Amniotic stem cell (primary cell): ENCODE measurements around the gene IFNA10.
"Not testable (repeated sequence)": the region's sequence is repeated elsewhere in the genome, so short reads cannot be mapped to it uniquely, and the experiment has no call there.

ENCODE experiments used
- DNase-seq: peaks from one replicate; lab custom pipeline; 2025; lab: John Stamatoyannopoulos, UW

IFNA10 gene

GRCh38 chr9:21207043-21207442 lies at the start of gene IFNA10:
IFNA10 (minus strand) TSS chr9:21207143; CDS start chr9:21207097, 46 bp downstream.
- DNase-seq = not testable (repeated sequence)

- no peak for DNase-seq
These were observed 48.7 kb upstream of the IFNA10 start for GRCh38 chr9:21255538-21256212.

- no peak for DNase-seq
These were observed 46.0 kb upstream of the IFNA10 start for GRCh38 chr9:21252721-21253547.

DNA sequence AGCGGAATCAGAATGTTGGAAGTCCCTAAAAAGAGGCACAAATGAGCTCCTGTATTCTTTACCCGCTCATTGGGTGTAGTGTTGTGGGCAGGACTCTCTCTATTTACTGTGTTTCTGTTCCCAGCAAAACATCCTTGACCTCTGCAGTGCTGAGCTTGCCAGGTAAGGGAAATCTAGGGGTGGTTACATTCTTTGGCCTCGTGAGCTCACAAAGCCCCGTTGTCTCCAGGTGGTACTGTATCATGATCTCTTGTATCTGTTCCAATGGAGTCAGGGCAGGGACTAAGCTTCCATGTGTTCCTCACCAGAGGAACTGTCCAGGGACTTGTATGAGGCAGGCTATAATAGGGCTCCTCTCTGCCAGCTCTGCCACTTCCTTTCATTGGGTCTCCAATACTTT lies 44.7 kb upstream of the IFNA10 start:
- DNase-seq = no peak

DNA sequence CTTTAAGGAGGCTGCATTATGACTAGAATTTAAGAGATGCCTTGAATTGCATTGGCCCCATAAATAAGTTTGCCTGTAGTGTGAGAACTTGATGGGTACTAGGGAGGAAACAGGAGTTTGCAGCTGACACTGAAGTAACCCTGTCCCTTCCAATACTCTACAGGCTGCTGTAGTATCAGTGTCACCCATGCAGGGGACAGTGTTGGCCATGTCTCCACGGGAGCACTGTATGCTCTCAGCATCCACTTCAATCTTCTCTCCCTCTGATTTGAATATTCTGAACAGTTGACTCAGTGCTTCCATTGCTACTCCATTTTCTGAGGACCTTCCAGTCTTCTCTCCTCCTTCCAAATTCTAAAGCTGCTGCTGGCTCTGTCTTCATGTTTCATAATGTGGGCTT lies 44.2 kb upstream of the IFNA10 start:
- no peak for DNase-seq

DNA sequence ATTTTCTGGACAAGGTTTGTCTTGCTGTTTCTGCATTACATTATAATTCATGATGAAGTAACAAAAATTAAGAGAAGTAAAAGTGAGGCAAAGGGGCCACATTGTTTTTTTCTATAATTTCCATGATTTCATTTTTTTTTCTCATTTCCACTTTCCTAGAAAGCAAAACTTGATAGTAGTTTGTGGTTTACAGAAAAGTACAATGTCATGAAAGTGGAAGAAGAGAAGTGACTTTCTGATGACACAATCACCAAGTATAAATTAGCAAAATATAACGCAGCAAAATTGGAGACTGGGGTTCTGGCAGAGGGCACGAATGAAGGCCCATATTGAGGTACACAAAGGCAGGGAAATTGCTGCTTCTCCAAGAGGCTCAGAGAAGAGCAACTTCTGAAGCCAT lies 37.9 kb upstream of the IFNA10 start:
- DNase-seq = no peak

DNA sequence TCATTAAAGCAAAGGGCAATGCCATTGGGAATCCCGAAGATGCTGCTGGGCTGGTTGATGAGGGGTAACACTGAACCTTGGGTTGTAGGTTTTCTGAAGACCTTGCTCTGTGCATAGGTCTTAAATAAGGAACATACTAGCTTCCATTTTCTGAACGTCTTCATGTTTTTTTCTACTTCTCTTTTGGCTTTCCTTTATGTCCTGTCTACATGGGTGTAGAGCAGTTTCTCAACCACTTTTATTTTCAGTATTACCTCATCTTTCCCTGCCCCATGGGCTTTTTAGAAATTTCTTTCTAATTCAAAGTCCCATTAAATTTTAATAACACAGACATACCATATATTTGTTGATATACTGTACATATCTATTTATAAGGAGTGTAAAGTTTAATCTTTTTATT lies 33.0 kb upstream of the IFNA10 start, which contains the start of gene IFNA14:
Gene IFNA14, minus strand, starts transcription at position 95 of the 400 bp plus-strand sequence. Its CDS starts 70 bp downstream, at position 25.
- DNase-seq = no peak

DNA sequence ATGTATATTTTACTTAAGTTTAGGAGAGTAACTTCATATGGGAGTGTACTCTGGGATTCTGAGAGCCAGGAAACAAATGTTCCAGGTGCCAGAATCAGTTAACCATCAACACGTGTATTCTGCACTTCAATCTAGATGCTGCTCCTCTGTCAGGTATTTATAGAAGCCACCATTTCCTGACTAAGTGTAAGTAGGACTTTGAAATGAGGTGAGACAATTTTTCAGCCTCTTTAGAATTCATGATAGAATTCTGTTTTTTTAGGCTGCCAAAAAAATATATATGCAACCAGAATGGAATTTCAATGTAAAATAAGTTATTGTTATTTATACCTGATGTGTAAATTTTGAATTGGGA lies 29.4 kb upstream of the IFNA10 start:
- DNase-seq = not testable (repeated sequence)

DNA sequence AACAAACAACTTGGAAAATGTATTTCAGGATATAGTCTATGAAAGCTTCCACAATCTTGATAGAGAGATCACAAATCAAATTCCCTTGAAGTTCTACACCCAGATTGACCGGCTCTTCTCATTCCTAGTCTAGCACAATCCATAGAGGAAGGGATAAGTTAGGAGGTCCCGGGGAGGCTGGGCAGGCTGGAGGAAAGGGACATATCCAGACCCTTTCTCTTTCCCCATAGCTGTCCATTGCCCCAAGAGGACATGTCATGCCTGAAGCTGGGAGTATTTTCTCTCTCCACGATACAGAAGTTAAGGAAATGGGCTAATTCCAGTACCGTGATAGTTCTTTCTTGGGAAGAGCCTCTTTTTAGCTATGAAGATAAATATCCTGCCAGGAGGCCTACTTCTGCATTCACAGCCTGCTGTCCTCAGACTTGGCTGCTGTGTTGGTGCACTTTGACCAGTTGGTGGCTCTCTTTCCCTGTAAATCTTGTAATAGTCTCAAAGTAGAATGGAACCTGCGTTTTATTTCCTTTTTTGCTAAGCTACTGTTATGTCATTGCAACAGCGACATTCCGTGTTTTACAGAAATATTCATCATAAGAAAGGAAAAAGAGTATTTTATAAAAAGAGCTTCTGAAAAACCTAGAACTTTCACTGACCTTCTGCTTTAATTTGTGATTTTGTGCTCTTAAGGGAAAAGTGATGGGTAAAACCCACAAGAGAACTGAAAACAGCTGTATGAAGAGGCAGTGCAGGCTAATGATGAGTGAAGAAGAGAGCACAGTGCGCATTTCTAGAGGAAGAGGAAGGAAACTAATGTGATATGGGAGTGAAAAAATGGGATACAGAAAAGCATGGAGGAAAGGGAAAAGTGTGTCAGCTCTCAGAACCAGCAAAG lies 28.8 kb upstream of the IFNA10 start:
- peak; percentile 7 for DNase-seq

DNA sequence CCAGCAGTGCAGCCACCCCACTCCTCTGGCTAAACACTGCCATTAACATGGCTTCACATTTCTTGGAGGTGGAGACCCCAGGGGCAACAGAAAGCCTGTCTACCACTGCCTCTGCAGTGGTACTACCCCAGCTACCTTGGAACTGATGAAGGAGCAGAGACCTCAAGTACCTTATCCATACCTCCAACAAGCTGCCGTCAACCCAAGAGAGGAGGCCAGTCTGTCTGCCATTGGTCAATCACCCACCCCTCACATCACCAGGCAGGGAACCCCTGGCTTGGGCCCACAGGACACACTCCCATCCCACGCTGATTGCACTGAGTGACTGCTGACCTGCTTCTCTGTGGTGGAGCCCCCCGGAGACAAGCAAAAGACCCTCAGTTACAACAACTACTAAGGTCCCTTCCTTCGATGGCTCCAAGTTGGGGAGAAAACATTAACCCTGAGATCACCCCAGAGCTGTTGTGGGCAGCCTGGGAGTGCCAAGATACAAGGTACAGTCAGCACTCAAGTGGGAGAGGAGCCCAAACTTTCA lies 27.3 kb upstream of the IFNA10 start:
- no peak for DNase-seq

GRCh38 chr9:21233258-21233657 lies 26.3 kb upstream of the IFNA10 start:
- DNase-seq = no peak

- DNase-seq = no peak
These were observed 21.2 kb upstream of the IFNA10 start, which contains the start of gene IFNA17 for GRCh38 chr9:21228122-21228521. IFNA17 (minus strand) TSS chr9:21228222; CDS start chr9:21228173, 49 bp downstream.

GRCh38 chr9:21217211-21217610 lies 10.3 kb upstream of the IFNA10 start, which contains the start of gene IFNA16:
IFNA16 (minus strand) TSS chr9:21217311; CDS start chr9:21217305, 6 bp downstream.
- not testable (repeated sequence) for DNase-seq

GRCh38 chr9:21213411-21214326 lies 6.7 kb upstream of the IFNA10 start:
- not testable (repeated sequence) for DNase-seq

DNA sequence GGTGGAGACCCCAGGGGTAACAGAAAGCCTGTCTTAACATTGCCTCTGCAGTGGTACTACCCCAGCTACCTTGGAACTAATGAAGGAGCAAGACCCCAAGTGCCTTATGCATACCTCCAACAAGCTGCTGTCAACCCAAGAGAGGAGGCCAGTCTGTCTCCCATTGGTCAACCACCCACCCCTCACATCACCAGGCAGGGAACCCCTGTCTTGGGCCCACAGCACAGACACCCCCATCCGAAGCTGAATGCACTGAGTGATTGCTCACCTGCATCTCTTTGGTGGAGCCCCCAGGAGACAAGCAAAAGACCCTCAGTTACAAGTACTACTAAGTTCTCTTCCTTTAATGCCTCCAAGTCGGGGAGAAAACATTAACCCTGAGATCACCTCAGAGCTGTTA lies 5.2 kb upstream of the IFNA10 start:
- not testable (repeated sequence) for DNase-seq

- not testable (repeated sequence) for DNase-seq
These were observed 3.8 kb upstream of the IFNA10 start for GRCh38 chr9:21210782-21211181.

GRCh38 chr9:21210311-21210710 lies 3.4 kb upstream of the IFNA10 start:
- DNase-seq = no peak

GRCh38 chr9:21205204-21205603 lies 1.7 kb downstream of the IFNA10 start:
- no peak for DNase-seq

GRCh38 chr9:21202105-21202504 lies 4.8 kb downstream of the IFNA10 start, which contains the start of gene IFNA7:
IFNA7 (minus strand) TSS chr9:21202205; CDS start chr9:21202165, 40 bp downstream.
- DNase-seq = not testable (repeated sequence)
